ENCODE results near the gene GPR173.

GPR173 gene

GRCh38 chrX:53114864-53115549 is 66.4 kb downstream of the GPR173 start:
- H2AFZ ChIP-seq (ENCODE audit: low read depth, low read length, severe bottlenecking): no peak overlapping the region
- no peaks in the 10 kb centered on the region for H3K9me2 ChIP-seq (replicated peaks; ENCODE audit: insufficient read depth, low read length)
- no peak for TF ChIP-seq CTCF (IDR thresholded peaks at IDR 0.05; ENCODE audit: insufficient read depth, low read length, poor library complexity, severe bottlenecking)
- TF ChIP-seq EZH2phosphoT487 (conservative IDR thresholded peaks at IDR 0.05; ENCODE audit: low read length): no peak
- no peak overlapping the region for H3K9ac ChIP-seq (ENCODE audit: low read length)
- no peaks in the 10 kb centered on the region for H3K9me3 ChIP-seq (ENCODE audit: insufficient read depth, low read length)
- no peak overlapping the region for H3K27ac ChIP-seq (ENCODE audit: low read depth, low read length)
- H3K27me3 ChIP-seq (ENCODE audit: low read length): no peaks in the 10 kb centered on the region
- H3F3A ChIP-seq (ENCODE audit: insufficient read depth): no peaks in the 10 kb centered on the region
- no peaks in the 10 kb centered on the region for H3K36me3 ChIP-seq (ENCODE audit: low read length)
- H4K20me1 ChIP-seq (ENCODE audit: low read depth, low read length): no peaks in the 10 kb centered on the region
- H3K4me3 ChIP-seq (ENCODE audit: insufficient read depth, low read length, poor library complexity, severe bottlenecking): no peak overlapping the region
- H3K79me2 ChIP-seq (ENCODE audit: insufficient read depth, low read length): 0 out of 2 replicates have a peak, but pooled peaks cover 3% of the 10 kb centered on the region
- H3K4me2 ChIP-seq (ENCODE audit: low read depth, low read length, poor library complexity, severe bottlenecking): no peak overlapping the region

GRCh38 chrX:53115550-53115874 is 66.9 kb downstream of the GPR173 start:
- TF ChIP-seq EZH2phosphoT487 (conservative IDR thresholded peaks at IDR 0.05; ENCODE audit: low read length) (no peak), CTCF (IDR thresholded peaks at IDR 0.05; ENCODE audit: insufficient read depth, low read length, poor library complexity, severe bottlenecking) (no peak)
- Histone ChIP-seq H3K9me2 (replicated peaks; ENCODE audit: insufficient read depth, low read length) (no peaks in the 10 kb centered on the region), H3K79me2 (ENCODE audit: insufficient read depth, low read length) (0 out of 2 replicates have a peak, but pooled peaks cover 3% of the 10 kb centered on the region), H3K9ac (ENCODE audit: low read length) (no peak overlapping the region), H3K36me3 (ENCODE audit: low read length) (no peaks in the 10 kb centered on the region), H2AFZ (ENCODE audit: low read depth, low read length, severe bottlenecking) (no peak overlapping the region), H3K9me3 (ENCODE audit: insufficient read depth, low read length) (no peaks in the 10 kb centered on the region), H3K4me3 (ENCODE audit: insufficient read depth, low read length, poor library complexity, severe bottlenecking) (no peak overlapping the region), H3K27me3 (ENCODE audit: low read length) (no peaks in the 10 kb centered on the region), H3K27ac (ENCODE audit: low read depth, low read length) (no peak overlapping the region), H4K20me1 (ENCODE audit: low read depth, low read length) (no peaks in the 10 kb centered on the region), H3K4me2 (ENCODE audit: low read depth, low read length, poor library complexity, severe bottlenecking) (no peak overlapping the region), H3F3A (ENCODE audit: insufficient read depth) (no peaks in the 10 kb centered on the region)

- Histone ChIP-seq H3K36me3 (ENCODE audit: low read length) (no peaks in the 10 kb centered on the region), H3K27me3 (ENCODE audit: low read length) (no peaks in the 10 kb centered on the region), H4K20me1 (ENCODE audit: low read depth, low read length) (no peaks in the 10 kb centered on the region), H3K4me3 (ENCODE audit: insufficient read depth, low read length, poor library complexity, severe bottlenecking) (no peak overlapping the region), H3K9me3 (ENCODE audit: insufficient read depth, low read length) (no peaks in the 10 kb centered on the region), H3K9me2 (replicated peaks; ENCODE audit: insufficient read depth, low read length) (no peaks in the 10 kb centered on the region), H3K79me2 (ENCODE audit: insufficient read depth, low read length) (0 out of 2 replicates have a peak, but pooled peaks cover 3% of the 10 kb centered on the region), H3F3A (ENCODE audit: insufficient read depth) (no peaks in the 10 kb centered on the region), H3K4me2 (ENCODE audit: low read depth, low read length, poor library complexity, severe bottlenecking) (no peak overlapping the region), H2AFZ (ENCODE audit: low read depth, low read length, severe bottlenecking) (no peak overlapping the region), H3K27ac (ENCODE audit: low read depth, low read length) (no peak overlapping the region), H3K9ac (ENCODE audit: low read length) (no peak overlapping the region)
- TF ChIP-seq EZH2phosphoT487 (conservative IDR thresholded peaks at IDR 0.05; ENCODE audit: low read length) (no peak), CTCF (IDR thresholded peaks at IDR 0.05; ENCODE audit: insufficient read depth, low read length, poor library complexity, severe bottlenecking) (no peak)
Observed at GRCh38 chrX:53116101-53116500, 67.5 kb downstream of the GPR173 start.

Data from SU-DHL-6 (cell line).